HL-60 (cell line): ENCODE data around the gene NMNAT3.

Experiments used
- CTCF ChIP-seq: IDR thresholded peaks from one replicate; pipeline ENCODE4 v1.5.1; 2011; ENCODE audit warnings: low read length, control low read depth, inconsistent platforms; ENCODE audit not compliant: insufficient read depth
- GABPA ChIP-seq: IDR thresholded peaks from 2 replicates; pipeline ENCODE4 v1.6.1; 2012; ENCODE audit warnings: low read depth
- POLR2AphosphoS5 ChIP-seq: IDR thresholded peaks from 2 replicates; pipeline ENCODE4 v1.6.1; 2012; ENCODE audit warnings: low read depth
- SPI1 ChIP-seq: IDR thresholded peaks from 2 replicates; pipeline ENCODE4 v1.6.1; 2012; ENCODE audit warnings: low read depth, mild to moderate bottlenecking, borderline replicate concordance
- TF ChIP-seq, protein P1 (sequence below): IDR thresholded peaks from 2 replicates; pipeline ENCODE4 v1.6.1; 2012; ENCODE audit warnings: low read depth; ENCODE audit not compliant: insufficient replicate concordance

GRCh38 chr3:139677388-139678155 lies at the start of gene NMNAT3:
- TF ChIP-seq SPI1 (no peak), CTCF (no peak), POLR2AphosphoS5 (no peak), GABPA (no peak)
- TF ChIP-seq, protein P1, sequence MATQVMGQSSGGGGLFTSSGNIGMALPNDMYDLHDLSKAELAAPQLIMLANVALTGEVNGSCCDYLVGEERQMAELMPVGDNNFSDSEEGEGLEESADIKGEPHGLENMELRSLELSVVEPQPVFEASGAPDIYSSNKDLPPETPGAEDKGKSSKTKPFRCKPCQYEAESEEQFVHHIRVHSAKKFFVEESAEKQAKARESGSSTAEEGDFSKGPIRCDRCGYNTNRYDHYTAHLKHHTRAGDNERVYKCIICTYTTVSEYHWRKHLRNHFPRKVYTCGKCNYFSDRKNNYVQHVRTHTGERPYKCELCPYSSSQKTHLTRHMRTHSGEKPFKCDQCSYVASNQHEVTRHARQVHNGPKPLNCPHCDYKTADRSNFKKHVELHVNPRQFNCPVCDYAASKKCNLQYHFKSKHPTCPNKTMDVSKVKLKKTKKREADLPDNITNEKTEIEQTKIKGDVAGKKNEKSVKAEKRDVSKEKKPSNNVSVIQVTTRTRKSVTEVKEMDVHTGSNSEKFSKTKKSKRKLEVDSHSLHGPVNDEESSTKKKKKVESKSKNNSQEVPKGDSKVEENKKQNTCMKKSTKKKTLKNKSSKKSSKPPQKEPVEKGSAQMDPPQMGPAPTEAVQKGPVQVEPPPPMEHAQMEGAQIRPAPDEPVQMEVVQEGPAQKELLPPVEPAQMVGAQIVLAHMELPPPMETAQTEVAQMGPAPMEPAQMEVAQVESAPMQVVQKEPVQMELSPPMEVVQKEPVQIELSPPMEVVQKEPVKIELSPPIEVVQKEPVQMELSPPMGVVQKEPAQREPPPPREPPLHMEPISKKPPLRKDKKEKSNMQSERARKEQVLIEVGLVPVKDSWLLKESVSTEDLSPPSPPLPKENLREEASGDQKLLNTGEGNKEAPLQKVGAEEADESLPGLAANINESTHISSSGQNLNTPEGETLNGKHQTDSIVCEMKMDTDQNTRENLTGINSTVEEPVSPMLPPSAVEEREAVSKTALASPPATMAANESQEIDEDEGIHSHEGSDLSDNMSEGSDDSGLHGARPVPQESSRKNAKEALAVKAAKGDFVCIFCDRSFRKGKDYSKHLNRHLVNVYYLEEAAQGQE: no peak
